SK-N-SH (cell line): Measurements from ENCODE around the gene SAMD14. TPM values are rescaled to one million over a fixed set of nuclear protein-coding genes. Genes with fewer than 3 reads are reported as not detected.

Source experiments
- CTCF ChIA-PET: fragments of 300-600, 350-600 bp; formaldehyde crosslinking; extraction: SDS; loops from one replicate; lab custom pipeline; 2021; lab: Yijun Ruan, JAX
- POLR2A ChIA-PET: fragments of 350-600 bp; sonication (Branson Sonifier 250); formaldehyde crosslinking; extraction: SDS; loops from one replicate; lab custom pipeline; 2020; ENCODE audit warnings: antibody characterized with exemption, inconsistent platforms; lab: Yijun Ruan, JAX
- DNase-seq: peaks from one replicate; pipeline ENCODE4 v3.0.0; 2012
- H2AFZ ChIP-seq: fragments of 200-600 bp; sonication (generic); 2 replicates; pipeline ENCODE4 v1.8.1; 2016; ENCODE audit warnings: antibody characterized with exemption, mild to moderate bottlenecking, low read depth
- H3F3A ChIP-seq: fragments of 200-600 bp; sonication (generic); replicated peaks from 2 replicates; pipeline ENCODE3; 2016; ENCODE audit warnings: antibody characterized with exemption, mild to moderate bottlenecking; ENCODE audit not compliant: insufficient read depth
- H3K27ac ChIP-seq, 2 experiments: fragments of 200-500 bp in 1 of 2; fragments of 200-600 bp in 1 of 2; sonication (Bioruptor generic) in 1 of 2; sonication (generic), shearing (Covaris generic) in 1 of 2; 2 replicates each; pipeline versions ENCODE4 v1.5.1 to v1.6.1; 2014 to 2016; ENCODE audit warnings: low read depth in 2 of 2, inconsistent platforms in 1 of 2, low read length in 1 of 2, mild to moderate bottlenecking in 1 of 2, mixed read lengths in 1 of 2
- H3K27me3 ChIP-seq: fragments of 200-600 bp; sonication (generic), shearing (Covaris generic); 2 replicates; pipeline ENCODE4 v1.6.1; 2016; ENCODE audit warnings: mixed run types; ENCODE audit not compliant: insufficient read depth
- H3K36me3 ChIP-seq, 2 experiments: fragments of 200-500 bp in 1 of 2; fragments of 200-600 bp in 1 of 2; sonication (Bioruptor generic) in 1 of 2; sonication (generic) in 1 of 2; replicated peaks in 1 of 2; 2 replicates each; pipeline versions ENCODE3 to v1.5.1; 2014 to 2016; ENCODE audit warnings: low read length in 1 of 2, mild to moderate bottlenecking in 1 of 2; ENCODE audit not compliant: insufficient read depth in 2 of 2, control insufficient read depth in 1 of 2
- H3K4me1 ChIP-seq, 2 experiments: fragments of 200-500 bp in 1 of 2; fragments of 200-600 bp in 1 of 2; sonication (Bioruptor generic) in 1 of 2; sonication (generic), shearing (Covaris generic) in 1 of 2; 2 replicates each; pipeline versions ENCODE4 v1.5.1 to v1.6.1; 2014 to 2016; ENCODE audit warnings: low read depth in 1 of 2, low read length in 1 of 2, mixed run types in 1 of 2; ENCODE audit not compliant: insufficient read depth in 2 of 2, control insufficient read depth in 1 of 2
- H3K4me2 ChIP-seq: fragments of 200-600 bp; sonication (generic), shearing (Covaris generic); 2 replicates; pipeline ENCODE4 v1.6.1; 2017; ENCODE audit warnings: mixed run types
- H3K4me3 ChIP-seq, 2 experiments: fragments of 200-500 bp in 1 of 2; fragments of 200-600 bp in 1 of 2; sonication (Bioruptor generic) in 1 of 2; sonication (generic), shearing (Covaris generic) in 1 of 2; 2 replicates each; pipeline versions ENCODE4 v1.5.1 to v1.8.1; 2014 to 2016; ENCODE audit warnings: low read depth in 2 of 2, inconsistent platforms in 1 of 2, low read length in 1 of 2, mild to moderate bottlenecking in 1 of 2, mixed read lengths in 1 of 2, moderate library complexity in 1 of 2
- H3K79me2 ChIP-seq: fragments of 200-600 bp; sonication (generic); 2 replicates; pipeline ENCODE4 v1.8.1; 2017; ENCODE audit warnings: mild to moderate bottlenecking; ENCODE audit not compliant: insufficient read depth
- H3K9ac ChIP-seq: fragments of 200-600 bp; sonication (generic); 2 replicates; pipeline ENCODE4 v1.6.1; 2017; ENCODE audit warnings: mixed run types
- H3K9me2 ChIP-seq: fragments of 200-600 bp; sonication (generic); 2 replicates; pipeline ENCODE4 v1.6.1; 2017; ENCODE audit warnings: mixed run types
- H3K9me3 ChIP-seq: fragments of 200-600 bp; sonication (generic); 2 replicates; pipeline ENCODE4 v1.6.1; 2017; ENCODE audit warnings: mixed run types, mild to moderate bottlenecking, moderate library complexity
- H4K20me1 ChIP-seq: fragments of 200-600 bp; sonication (generic); 2 replicates; pipeline ENCODE4 v1.6.1; 2017; ENCODE audit warnings: mild to moderate bottlenecking, mixed run types; ENCODE audit not compliant: insufficient read depth
- CTCF ChIP-seq: fragments of 200-600 bp; sonication (generic); IDR thresholded peaks from 2 replicates; pipeline ENCODE4 v1.6.1; 2017; ENCODE audit warnings: antibody characterized with exemption, mild to moderate bottlenecking, moderate library complexity
- FOXJ3 ChIP-seq: sonication (generic); formaldehyde crosslinking; IDR thresholded peaks from 2 replicates; pipeline ENCODE4 v1.5.1; 2020; ENCODE audit warnings: mild to moderate bottlenecking, missing genetic modification reagents
- FOXM1 ChIP-seq: IDR thresholded peaks from 2 replicates; pipeline ENCODE4 v1.4.0; 2012; ENCODE audit warnings: low read depth, mild to moderate bottlenecking
- GABPA ChIP-seq: IDR thresholded peaks from 2 replicates; pipeline ENCODE4 v1.4.0; 2012; ENCODE audit warnings: low read depth, mild to moderate bottlenecking
- IRF3 ChIP-seq: fragments of 150-350 bp; IDR thresholded peaks from 2 replicates; pipeline ENCODE4 v1.6.1; 2016; ENCODE audit warnings: mild to moderate bottlenecking, low read depth, low read length
- JUND ChIP-seq: IDR thresholded peaks from 2 replicates; pipeline ENCODE4 v1.4.0; 2012
- MEF2A ChIP-seq: IDR thresholded peaks from 2 replicates; pipeline ENCODE4 v1.4.0; 2012; ENCODE audit warnings: low read depth, borderline replicate concordance
- NFIC ChIP-seq: IDR thresholded peaks from 2 replicates; pipeline ENCODE4 v1.4.0; 2012; ENCODE audit warnings: borderline replicate concordance
- NRF1 ChIP-seq: IDR thresholded peaks from 2 replicates; pipeline ENCODE4 v1.6.1; 2012; ENCODE audit warnings: low read depth, mild to moderate bottlenecking, low read length
- PBX3 ChIP-seq: IDR thresholded peaks from 2 replicates; pipeline ENCODE4; 2012
- POLR2AphosphoS5 ChIP-seq: IDR thresholded peaks from 2 replicates; pipeline ENCODE4 v1.6.1; 2012; ENCODE audit warnings: low read depth, low read length
- RFX5 ChIP-seq: IDR thresholded peaks from 2 replicates; pipeline ENCODE4 v1.6.1; 2012; ENCODE audit warnings: mild to moderate bottlenecking, improper control_type of control experiment, low read length
- RXRA ChIP-seq: IDR thresholded peaks from 2 replicates; pipeline ENCODE4 v1.4.0; 2012; ENCODE audit warnings: low read depth, mild to moderate bottlenecking, borderline replicate concordance
- SMC3 ChIP-seq: IDR thresholded peaks from 2 replicates; pipeline ENCODE4 v1.6.1; 2012; ENCODE audit warnings: low read depth, low read length, improper control_type of control experiment
- TAF1 ChIP-seq: IDR thresholded peaks from 2 replicates; pipeline ENCODE4 v1.6.1; 2012; ENCODE audit warnings: low read depth, mild to moderate bottlenecking, low read length, moderate library complexity, borderline replicate concordance
- TCF12 ChIP-seq: IDR thresholded peaks from 2 replicates; pipeline ENCODE4 v1.4.0; 2012
- TEAD4 ChIP-seq: IDR thresholded peaks from 2 replicates; pipeline ENCODE4 v1.4.0; 2012; ENCODE audit warnings: mild to moderate bottlenecking, borderline replicate concordance; ENCODE audit not compliant: insufficient read depth
- USF1 ChIP-seq: IDR thresholded peaks from 2 replicates; pipeline ENCODE4 v1.4.0; 2012; ENCODE audit warnings: low read depth, borderline replicate concordance
- YY1 ChIP-seq: IDR thresholded peaks from 2 replicates; pipeline ENCODE4 v1.4.0; 2012; ENCODE audit warnings: low read depth, mild to moderate bottlenecking
- ZBTB33 ChIP-seq: IDR thresholded peaks from 2 replicates; pipeline ENCODE4 v1.4.0; 2012; ENCODE audit warnings: low read depth, borderline replicate concordance
- WGBS: methylation state at CpG from one replicate; pipeline ENCODE4 v1.1.6; 2017; ENCODE audit warnings: low lambda C conversion rate; 5-methylcytosine and 5-hydroxymethylcytosine counted together
- polyA plus RNA-seq, 3 experiments: library from polyadenylated mRNA; depleted of rRNA; stranded (reverse); fragments of >200 nt; gene quantifications; 2 replicates each; pipeline ENCODE4 v1.2.3, GENCODE V29; 2012

The SAMD14 gene
- polyA plus RNA-seq, 1 of the 3 experiments (the other 2 are of a cell fraction): 3.4 TPM

- H3K79me2 ChIP-seq: no peaks in the 10 kb centered on the region
- TF ChIP-seq NFIC (no peak), TEAD4 (no peak), POLR2AphosphoS5 (no peak), SMC3 (no peak), USF1 (no peak), TCF12 (no peak), MEF2A (no peak)
- no peaks in the 10 kb centered on the region for H3K27me3 ChIP-seq
- 0 out of 2 replicates have a peak, but pooled peaks cover 3% of the 10 kb centered on the region for H4K20me1 ChIP-seq
- H3F3A ChIP-seq: peaks cover 5% of the 10 kb centered on the region
- H3K4me3 ChIP-seq: no peak overlapping the region
- H3K9me2 ChIP-seq: no peaks in the 10 kb centered on the region
- no peak overlapping the region for H2AFZ ChIP-seq
- POLR2A ChIA-PET: no interaction called here
- H3K27ac ChIP-seq: no peak overlapping the region
- peaks cover 0 to 27% of the 10 kb centered on the region in 2 experiments; a peak in 1 of 4 replicates for H3K4me1 ChIP-seq
- no peak overlapping the region for H3K9ac ChIP-seq
- CTCF ChIA-PET: interaction anchor here (0.9 to 16.3 kb wide), 5 partner anchors 8 to 45 kb away, joined by 3 to 297 read pairs (median 41); partner anchors contain the start of genes PDK2 and PPP1R9B
- no peaks in the 10 kb centered on the region for H3K9me3 ChIP-seq
- DNase-seq: no peak
- WGBS: 94% methylated on average over 21 of the region's 21 CpGs
- H3K36me3 ChIP-seq: peaks cover 5 to 25% of the 10 kb centered on the region in 2 experiments
- H3K4me2 ChIP-seq: no peak overlapping the region
These were observed 24.1 kb downstream of the SAMD14 start for GRCh38 chr17:50105811-50106210.

- Histone ChIP-seq H3K36me3 (peaks cover 5 to 11% of the 10 kb centered on the region in 2 experiments), H3K4me1 (peaks cover 0 to 24% of the 10 kb centered on the region in 2 experiments; a peak in 1 of 4 replicates), H2AFZ (no peak overlapping the region), H3K4me3 (no peak overlapping the region), H3K79me2 (no peaks in the 10 kb centered on the region), H3K9me3 (no peaks in the 10 kb centered on the region), H3K9ac (no peak overlapping the region), H4K20me1 (0 out of 2 replicates have a peak, but pooled peaks cover 3% of the 10 kb centered on the region), H3K9me2 (no peaks in the 10 kb centered on the region), H3F3A (peaks cover 9% of the 10 kb centered on the region), H3K27me3 (no peaks in the 10 kb centered on the region)
- WGBS: 94% methylated on average over 5 of the region's 5 CpGs
- no peak for DNase-seq
- CTCF ChIA-PET: interaction anchor here (1.1 to 15.0 kb wide), 10 partner anchors 10 to 193 kb away, joined by 3 to 297 read pairs (median 10); partner anchors contain the start of gene PDK2
- POLR2A ChIA-PET: no interaction called here
- TF ChIP-seq CTCF (no peak), PBX3 (no peak), YY1 (no peak), RXRA (no peak), JUND (no peak), FOXJ3 (CRISPR knock-in tag) (no peak), TCF12 (no peak), NRF1 (no peak), GABPA (no peak), ZBTB33 (no peak), SMC3 (no peak), FOXM1 (no peak), TAF1 (no peak), RFX5 (no peak), IRF3 (no peak)
- TF ChIP-seq, all 33 proteins: peak for 0
- Histone ChIP-seq H3K4me2 (no peak overlapping the region), H3K27ac (no peak overlapping the region)
These were observed 26.0 kb downstream of the SAMD14 start for GRCh38 chr17:50103941-50104340.
